LNCAP (cell line): ENCODE results near the gene C9orf85.

Experiments used
- CTCF ChIP-seq: fragments of 450-650 bp; IDR thresholded peaks from 2 replicates; pipeline ENCODE4 v1.5.1; 2017; ENCODE audit warnings: mild to moderate bottlenecking

Gene C9orf85

GRCh38 chr9:71931166-71931565 lies 19.7 kb downstream of the C9orf85 start:
- no peak for TF ChIP-seq CTCF

GRCh38 chr9:71936066-71936465 lies 24.6 kb downstream of the C9orf85 start:
- no peak for TF ChIP-seq CTCF

GRCh38 chr9:71937070-71937625 lies 25.7 kb downstream of the C9orf85 start:
- no peak for TF ChIP-seq CTCF

DNA sequence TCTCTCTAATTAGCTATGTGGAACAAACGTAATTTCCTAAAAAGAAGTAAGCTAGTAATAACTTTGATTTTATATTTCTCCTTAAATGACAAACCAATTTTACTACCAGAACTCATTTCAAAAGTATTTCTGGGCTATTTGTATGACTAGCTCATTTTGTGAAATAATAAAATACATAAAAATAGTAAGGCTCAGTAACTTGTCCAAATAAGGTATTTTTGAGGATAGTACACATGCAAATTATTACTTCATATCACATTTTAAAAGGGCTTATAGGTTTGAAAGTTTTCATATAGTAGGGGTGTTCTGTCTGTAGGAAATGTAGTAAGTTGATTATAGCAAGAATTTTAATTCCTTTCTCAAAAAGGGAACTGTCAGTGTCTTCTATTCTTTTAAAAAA lies 26.5 kb downstream of the C9orf85 start:
- TF ChIP-seq CTCF, result no peak

DNA sequence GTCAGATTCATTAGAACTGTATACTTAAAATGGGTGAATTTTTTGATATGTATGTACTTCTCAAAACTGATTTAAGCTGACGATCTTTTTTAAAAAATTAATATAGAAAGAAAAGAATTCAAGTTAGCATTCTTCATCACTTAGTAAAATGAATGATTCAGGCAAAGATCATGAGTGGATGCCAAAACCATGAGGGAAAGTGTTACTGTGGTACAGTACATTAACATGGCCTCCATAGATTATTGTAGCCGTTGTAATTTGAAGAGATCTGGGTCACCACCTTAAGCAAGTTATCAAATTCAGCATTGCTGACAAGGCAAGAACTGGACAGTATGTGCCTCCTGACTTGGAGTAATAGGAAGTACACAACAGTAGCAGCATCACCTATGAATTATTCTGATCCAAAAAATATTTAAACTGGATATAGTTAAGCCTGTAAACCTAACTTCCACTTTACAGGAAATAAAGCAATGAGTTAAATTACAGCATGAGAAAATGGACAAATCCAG lies 29.7 kb downstream of the C9orf85 start:
- no peak for TF ChIP-seq CTCF

GRCh38 chr9:71941998-71942567 lies 30.6 kb downstream of the C9orf85 start:
- no peak for TF ChIP-seq CTCF

DNA sequence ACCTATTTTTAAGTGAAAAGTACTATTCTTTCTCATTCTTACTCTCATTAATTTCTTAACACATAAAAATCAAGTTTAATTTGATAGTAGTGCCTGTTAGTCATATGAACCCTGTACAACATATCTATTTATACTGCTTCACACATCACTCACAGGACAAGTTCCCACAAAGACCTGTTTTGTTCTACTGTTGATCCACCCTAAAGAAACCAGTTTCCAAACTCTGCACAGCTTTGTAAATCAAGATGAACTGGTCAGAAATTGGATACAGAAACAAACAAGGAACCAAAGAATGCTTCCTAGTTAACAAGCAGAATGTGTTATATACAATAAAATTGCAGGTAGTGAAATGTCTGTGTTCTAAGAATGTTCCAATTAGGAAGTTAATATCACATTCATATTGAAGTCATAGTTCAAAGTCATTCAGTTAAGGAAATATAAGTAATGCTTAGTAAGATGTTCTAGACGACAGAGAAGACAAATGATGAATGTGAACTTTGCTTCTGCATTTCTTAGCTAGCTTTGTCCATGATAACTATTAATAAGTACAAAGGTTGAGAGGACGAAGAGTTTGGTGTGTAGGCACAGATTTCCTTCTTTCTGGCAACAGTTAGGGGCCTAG lies 33.4 kb downstream of the C9orf85 start:
- no peak for TF ChIP-seq CTCF
